ENCODE data around the gene ATP5MG. TPM values are rescaled to one million over a fixed set of nuclear protein-coding genes. Genes with fewer than 3 reads are reported as not detected.

The ATP5MG gene
- total RNA-seq: 10 to 100 TPM; 38.1 to 57.1 (median 51.9) TPM

DNA sequence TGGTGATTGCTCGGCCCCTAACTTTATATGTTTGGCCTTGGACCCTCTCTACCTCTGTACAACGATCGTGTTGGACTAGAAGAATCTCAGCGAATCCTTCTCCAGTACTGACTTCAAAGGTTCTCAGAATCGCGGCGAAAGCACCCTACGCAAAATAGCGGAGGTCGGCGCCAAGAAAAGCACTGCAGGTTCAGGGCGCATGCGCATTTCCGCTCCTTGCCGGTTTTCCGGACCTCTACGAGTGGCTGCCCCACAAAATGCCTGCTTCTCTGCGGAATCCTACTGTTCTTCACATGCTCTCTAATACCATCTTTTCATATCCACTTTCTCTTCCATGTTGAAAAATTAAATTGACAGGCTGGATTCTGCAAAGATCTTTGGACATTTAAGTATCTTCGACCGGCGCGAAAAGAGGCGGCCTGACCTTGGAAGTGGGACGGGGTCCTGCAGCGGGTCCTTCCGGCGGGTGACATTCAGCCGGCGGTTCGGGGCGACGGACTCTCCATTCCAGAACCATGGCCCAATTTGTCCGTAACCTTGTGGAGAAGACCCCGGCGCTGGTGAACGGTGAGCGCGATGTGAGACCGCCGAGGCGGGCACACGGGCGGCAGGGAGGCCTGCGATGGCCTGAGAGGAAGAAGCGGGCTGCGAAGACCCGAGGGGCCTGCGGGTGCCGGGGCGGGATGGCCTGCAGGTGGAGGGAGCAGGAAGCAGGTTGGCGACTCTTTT is at the start of gene ATP5MG:
TSS of gene ATP5MG (plus strand) at position 456 of the 729 bp plus-strand sequence. CDS start at position 516, 60 bp downstream.
- ATAC-seq (ENCODE audit: low FRiP score): peak; percentile 57
- TF ChIP-seq CTCF (IDR thresholded peaks at IDR 0.05): no peak
- peak; percentile 77 for DNase-seq (ENCODE audit: low spot score)

DNA sequence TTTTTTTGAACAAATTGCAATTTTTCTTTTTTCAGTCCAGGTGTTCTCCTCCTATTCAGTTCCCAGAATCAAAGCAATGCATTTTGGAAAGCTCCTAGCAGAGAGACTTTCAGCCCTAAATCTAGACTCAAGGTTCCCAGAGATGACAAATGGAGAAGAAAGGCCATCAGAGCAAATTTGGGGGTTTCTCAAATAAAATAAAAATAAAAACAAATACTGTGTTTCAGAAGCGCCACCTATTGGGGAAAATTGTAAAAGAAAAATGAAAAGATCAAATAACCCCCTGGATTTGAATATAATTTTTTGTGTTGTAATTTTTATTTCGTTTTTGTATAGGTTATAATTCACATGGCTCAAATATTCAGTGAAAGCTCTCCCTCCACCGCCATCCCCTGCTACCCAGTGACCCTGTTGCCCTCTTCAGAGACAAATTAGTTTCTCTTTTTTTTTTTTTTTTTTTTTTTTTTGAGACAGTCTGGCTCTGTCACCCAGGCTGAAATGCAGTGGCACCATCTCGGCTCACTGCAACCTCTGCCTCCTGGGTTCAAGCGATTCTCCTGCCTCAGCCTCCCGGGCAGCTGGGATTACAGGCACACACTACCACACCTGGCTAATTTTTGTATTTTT is 48.2 kb upstream of the ATP5MG start:
- no peak for TF ChIP-seq CTCF (IDR thresholded peaks at IDR 0.05)
- DNase-seq (ENCODE audit: low spot score): no peak
- no peak for ATAC-seq (ENCODE audit: low FRiP score)

- DNase-seq (ENCODE audit: low spot score) (no peak), ATAC-seq (ENCODE audit: low FRiP score) (no peak)
- TF ChIP-seq CTCF (IDR thresholded peaks at IDR 0.05): no peak
These were observed 43.3 kb upstream of the ATP5MG start for GRCh38 chr11:118358071-118358470.

- peak; percentile 97 for DNase-seq (ENCODE audit: low spot score)
- peak; percentile 58 for ATAC-seq (ENCODE audit: low FRiP score)
- TF ChIP-seq CTCF (IDR thresholded peaks at IDR 0.05): no peak
These were observed 42.0 kb upstream of the ATP5MG start, which contains the start of gene UBE4A for GRCh38 chr11:118359295-118359958. TSS of gene UBE4A (plus strand) at chr11:118359600. CDS start at chr11:118365081, 5,481 bp downstream.

DNA sequence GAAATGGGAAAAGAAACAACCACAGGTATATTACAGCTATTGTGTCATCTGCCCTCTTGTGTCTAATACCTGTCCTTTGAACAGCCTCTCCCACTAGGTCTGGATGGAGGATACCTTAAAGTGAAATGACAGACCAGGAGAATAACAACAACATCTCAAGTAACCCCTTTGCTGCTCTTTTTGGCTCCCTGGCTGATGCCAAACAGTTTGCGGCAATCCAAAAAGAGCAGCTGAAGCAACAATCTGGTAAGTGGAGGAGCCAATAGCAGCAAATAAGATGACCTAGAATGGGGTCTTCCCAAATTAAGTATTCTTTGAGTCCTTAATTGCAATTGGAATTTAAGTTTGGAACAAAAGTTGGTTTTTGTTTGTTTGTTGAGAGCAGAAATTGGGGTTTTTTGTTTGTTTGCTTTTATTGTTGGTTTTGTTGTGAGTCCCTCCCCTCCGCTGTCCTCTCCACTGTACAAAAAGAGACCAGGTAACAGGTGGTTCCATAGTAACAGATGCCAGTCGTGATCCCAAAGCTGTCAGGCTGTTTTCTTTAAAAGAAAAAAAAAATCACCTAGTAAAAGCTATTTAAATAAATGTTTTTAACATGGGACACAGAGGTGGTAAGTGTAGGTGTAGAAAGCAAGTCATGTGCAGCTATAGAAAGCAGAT is 36.3 kb upstream of the ATP5MG start:
- no peak for TF ChIP-seq CTCF (IDR thresholded peaks at IDR 0.05)
- DNase-seq (ENCODE audit: low spot score) (no peak), ATAC-seq (ENCODE audit: low FRiP score) (no peak)

GRCh38 chr11:118366287-118366686 is 35.1 kb upstream of the ATP5MG start:
- DNase-seq (ENCODE audit: low spot score) (no peak), ATAC-seq (ENCODE audit: low FRiP score) (no peak)
- TF ChIP-seq CTCF (IDR thresholded peaks at IDR 0.05): no peak

Data from omental fat pad (tissue), 4 donors.